HG03565 (cell line): ENCODE measurements around the gene CLSTN2.

Source experiments
- ATAC-seq: cut with Tn5 transposase; IDR thresholded peaks from one replicate; pipeline ENCODE4 v1.9.1; 2021; ENCODE audit warnings: mild to moderate bottlenecking, moderate library complexity; ENCODE audit not compliant: unreplicated experiment

Gene CLSTN2

DNA sequence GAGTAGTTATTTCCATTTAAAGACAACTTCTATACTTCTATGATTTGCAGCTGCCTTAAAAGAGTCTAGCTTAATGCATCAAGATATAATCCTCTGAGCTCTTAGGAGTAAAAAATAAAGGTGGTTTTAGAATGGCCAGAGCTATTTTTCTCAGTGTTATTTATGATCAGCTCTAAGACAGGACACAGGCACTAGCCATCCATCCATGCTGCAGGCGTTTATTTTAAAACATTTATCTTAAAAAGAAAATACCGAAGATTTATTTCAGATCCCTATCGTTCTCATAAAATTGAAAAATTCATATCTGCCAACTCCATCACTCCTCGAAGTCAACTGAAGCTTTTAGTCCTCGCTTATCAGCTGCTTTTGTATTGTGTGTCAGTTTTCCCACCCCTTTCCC lies 243.5 kb downstream of the CLSTN2 start:
- ATAC-seq, result no peak

DNA sequence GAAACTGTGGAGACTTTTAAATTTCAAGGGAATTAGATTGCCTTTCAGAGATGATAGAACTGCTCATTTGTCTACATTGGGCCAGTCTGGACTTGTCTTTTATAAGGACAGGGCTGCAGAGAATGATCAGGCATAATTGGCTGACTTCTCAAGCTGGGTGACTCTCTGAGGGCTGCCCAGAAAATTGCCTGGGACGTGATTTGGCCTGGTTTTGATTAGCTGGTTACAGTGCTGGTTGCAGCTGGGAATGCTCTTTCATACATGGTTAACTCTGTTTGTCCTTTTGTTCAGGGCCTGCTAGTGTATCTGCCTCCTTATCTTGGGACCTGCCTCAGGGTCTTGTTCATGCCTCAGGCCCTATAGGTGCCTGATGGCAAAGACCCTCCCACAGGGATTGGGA lies 245.6 kb downstream of the CLSTN2 start:
- no peak for ATAC-seq

DNA sequence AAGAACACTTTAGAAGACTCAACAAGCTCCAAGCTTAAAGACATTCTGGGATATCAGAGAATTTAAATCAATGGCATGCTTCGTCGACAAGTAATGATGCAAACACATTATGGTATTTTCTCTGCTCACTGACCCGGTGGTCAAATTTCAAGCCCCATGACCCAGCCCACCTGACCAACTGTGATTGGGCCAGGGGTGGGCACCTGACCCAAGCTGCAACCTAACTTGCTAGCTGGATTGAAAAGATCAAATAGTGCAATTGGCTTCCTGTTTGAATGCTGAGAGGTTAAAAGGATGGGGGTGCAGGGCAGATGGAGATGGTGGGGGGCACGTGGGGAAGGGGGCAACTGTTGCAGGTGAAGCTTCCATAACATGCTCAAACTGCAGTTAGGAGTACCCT lies 250.4 kb downstream of the CLSTN2 start:
- no peak for ATAC-seq

DNA sequence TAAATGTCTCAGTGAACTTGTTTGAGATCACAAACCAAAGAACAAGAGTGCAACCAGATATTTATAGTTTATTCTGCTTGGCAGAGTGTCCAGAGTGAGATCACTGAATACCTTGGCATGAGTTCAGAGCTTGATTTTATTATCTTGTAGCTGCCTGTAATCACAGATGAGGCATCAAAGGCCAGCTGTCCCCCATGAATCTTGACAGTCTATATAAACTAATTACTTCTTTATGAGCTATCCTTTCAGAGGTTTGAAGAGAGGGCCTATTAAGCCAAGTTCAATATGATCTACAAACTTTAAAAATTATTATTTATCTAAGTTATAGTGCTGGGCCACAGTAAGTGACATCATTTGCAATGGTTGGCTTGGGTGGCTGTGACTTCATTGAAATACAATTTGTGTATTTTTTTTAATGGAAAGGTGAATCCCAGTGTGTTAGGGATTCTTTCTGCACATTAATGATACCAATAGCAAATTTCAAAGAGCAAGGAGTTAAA lies 251.5 kb downstream of the CLSTN2 start:
- no peak for ATAC-seq

DNA sequence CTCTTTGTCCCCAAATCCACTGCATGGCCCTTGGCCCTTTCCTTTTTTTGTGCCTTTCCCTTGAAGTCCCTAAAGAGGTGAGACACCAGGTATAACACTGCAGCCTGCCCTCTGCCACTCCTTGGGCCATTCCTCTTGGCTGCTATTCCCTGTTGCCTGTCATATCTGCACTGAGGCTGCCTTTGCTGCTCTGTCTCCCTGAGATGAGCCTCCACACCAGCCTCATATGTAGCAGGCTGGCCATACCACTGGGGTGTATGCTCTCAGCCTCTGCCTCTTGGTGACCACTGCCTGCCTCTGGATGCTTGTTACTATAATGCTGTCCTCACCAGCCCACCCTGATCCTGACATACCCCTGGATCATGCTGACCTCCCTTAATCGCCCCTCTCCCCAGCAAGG lies 252.0 kb downstream of the CLSTN2 start:
- ATAC-seq, result no peak

DNA sequence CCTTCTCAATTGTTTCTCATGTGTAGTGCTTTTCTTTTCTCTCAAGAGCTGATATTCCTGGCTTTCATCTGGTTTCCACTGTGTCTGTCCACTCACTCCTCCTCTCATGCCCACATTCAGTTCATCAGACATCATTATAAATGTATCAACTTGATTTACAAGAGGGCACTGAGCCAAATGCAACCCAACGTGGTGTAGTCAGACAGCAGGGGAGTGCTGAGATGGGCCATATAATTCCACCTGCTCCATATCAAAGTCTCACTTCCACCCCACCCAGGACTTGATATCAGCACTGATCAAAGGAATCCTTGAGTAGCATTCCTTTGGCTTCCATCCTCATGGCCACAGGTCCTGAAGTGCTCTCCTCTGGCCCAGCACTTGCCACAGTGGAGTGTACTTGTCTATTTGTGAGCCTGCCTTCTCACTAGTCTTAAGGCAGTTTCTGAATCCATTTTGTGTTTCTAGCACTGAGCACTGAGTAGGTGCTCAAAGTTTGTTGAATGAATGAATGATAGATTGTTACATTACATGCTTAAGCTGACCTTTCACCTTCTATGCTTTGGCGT lies 252.8 kb downstream of the CLSTN2 start:
- no peak for ATAC-seq

DNA sequence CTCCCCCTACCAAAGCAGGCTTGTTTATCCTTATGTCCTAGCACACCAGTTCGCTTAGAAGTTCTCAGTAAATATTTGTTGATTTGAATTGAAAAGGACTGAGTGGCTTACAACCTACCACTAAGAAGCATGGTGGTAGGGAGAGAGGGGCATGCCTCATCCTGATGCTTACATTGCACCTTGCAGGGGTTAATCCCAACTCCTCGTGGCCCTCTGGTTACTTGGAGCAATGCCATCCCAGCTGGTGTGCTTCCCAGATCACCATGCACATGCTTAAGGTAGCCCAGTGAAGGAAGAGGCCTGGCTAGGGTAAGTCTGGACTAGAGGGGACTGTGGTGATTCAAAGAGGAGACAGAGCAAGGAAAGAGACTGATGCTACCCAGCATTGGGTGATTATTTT lies 253.3 kb downstream of the CLSTN2 start:
- no peak for ATAC-seq

DNA sequence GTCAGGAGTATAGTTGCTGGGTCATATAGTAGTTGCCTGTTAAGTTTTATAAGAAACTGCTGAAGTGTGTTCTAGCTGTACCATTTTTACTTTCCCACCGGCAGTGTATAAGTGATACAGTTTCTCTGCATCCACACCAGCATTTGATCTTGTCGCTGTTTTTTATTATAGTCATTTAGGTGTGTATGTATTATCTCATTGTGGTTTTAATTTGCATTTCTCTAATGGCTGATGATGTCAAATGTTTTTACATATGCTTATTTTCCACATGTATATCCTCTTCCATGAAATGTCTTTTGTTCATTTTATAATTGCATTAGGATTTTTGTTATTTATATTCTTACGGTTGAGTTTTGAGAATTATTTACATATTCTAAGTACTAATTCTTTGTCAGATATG lies 254.3 kb downstream of the CLSTN2 start:
- ATAC-seq, result no peak

DNA sequence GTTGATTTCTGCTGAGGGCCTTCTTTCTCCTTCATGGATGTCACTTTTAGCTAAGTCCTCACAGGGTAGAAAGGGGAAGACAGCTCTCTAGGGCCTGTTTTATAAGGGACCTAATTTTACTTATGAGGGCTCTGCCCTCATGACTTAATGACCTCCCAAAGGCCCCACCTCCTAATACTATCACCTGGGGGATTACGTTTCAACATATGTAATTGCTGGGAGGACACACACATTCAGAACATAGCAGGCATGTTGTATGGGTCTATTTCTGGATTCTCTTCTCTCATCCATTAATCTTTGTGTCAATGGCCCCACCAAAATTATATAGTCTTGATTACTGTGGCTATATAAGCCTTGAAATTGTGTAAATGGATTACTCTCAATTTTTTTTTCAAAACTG lies 255.0 kb downstream of the CLSTN2 start:
- no peak for ATAC-seq

DNA sequence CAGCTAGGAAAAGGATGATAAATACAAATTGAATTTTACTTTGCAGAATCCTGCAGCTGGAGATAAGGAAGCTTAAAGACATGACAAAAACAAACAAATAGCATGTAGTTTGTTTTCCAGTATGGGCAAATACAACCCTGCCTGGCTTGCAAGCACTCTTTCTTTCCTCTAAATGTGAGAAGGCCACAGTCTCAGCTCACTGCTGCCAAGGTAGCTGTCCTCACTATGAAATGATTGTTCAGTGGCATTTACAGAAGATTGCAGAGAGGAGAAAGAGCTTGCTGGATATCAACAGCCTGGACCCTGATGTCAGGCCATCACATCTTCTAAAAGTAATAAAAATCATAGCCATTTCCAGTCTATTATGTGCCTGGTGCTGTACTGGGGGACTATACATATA lies 262.0 kb downstream of the CLSTN2 start:
- ATAC-seq, result no peak

DNA sequence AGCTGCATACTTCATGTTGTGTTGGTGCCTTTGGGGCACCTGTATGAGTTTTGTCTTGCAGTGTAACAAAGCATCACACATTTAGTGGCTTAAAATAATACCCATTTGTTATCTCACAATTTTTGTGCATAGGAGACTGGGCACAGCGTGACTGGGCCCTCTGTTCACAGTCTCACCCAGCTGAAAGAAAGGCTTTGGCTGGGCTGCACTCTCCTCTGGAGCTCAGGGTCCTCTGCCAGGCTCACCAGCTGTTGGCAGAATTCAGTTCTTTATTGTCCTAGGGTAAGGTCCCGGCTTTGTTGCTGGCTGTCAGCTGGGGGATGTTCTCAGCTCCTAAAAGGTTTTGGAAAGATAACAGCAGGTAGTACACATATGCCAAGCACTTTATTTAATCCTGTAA lies 263.3 kb downstream of the CLSTN2 start:
- no peak for ATAC-seq

DNA sequence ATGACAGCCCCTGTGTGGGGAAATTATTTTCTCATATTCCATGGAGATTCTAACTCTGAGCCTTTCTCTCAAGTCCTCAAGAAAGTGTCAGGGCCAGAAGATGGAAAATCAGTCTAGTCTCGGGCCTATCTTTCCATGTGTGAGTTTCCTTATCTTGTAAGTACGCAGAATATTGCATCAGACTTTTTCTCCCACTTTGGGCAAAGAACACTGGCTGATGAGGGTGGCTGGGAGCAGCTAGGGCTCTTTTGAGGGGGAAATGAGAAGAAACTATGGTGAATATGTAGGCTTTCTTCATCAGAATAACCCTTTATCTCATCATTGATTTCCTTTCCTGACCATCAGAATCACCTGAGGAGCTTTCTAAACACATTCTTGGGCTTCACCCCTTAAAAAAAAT lies 264.0 kb downstream of the CLSTN2 start:
- no peak for ATAC-seq

DNA sequence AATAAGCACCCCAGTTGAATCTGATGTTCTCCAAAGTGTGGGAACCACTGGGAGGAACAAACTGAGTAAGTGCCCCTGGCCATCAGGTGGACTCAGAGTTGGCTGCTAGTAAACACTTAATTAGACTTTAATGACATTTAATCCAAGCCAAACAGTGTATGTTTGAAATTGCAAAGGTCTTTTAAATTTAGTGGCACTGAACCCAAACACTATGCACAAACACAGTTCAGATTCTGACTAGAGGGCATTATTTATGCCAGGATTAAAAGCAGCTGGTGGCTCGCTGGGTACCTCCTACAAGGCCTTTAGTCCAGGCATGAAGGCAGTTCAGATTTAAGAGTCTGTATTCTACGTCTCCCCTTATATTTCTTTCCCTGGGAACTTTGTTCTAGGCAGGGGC lies 264.8 kb downstream of the CLSTN2 start:
- ATAC-seq, result no peak

DNA sequence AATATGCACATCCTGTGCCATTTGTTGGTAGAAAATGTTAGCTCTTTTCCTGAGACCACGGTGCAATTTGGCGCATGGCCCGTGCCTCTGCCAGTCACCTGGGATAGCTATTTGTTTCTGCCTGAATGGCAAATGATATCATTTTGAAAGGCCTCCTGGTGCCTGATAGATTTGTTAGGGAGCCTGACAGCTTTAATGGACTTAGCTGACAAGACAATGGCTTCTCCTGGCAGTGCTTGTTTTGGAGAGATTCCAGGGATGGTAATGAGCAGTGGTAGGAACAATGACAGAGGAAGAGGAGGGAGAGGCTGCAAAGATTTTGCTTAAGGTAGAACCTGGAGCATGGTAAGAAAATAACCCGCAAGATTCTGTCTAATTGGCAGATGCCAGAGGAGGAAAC lies 268.5 kb downstream of the CLSTN2 start:
- no peak for ATAC-seq

DNA sequence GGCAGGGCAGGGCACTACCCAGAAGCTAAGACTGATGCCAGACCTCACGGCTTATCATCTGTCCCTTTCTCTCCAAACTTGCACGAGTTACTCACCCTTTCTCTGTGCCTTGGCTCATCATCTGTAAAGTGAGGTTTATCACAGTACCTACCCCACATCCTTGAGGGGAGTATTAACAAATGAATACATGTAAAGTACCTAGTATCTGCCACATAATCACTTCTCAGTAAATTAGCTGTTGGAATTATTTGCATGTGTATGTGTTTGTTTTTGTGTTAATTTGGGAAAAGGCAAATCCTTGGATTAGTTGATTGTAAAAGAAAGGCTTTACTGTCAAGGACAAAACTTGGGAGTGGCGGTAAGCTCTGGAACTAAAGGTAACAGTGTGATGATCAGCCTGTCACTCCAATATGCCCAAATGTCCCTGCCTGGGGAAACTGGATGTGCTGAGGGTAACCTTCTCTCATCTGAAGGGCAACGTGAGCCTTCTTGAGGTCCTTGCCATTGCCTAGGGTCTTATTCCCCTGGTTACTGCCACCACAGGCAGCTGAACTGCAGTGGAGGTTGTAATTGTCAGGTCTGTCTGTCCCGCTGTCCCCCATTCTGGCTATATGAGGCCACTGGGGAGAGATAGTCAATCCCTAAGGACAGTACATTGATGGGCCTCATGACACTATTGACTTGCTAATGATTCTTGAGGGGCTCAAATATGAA lies 269.4 kb downstream of the CLSTN2 start:
- ATAC-seq, result no peak

DNA sequence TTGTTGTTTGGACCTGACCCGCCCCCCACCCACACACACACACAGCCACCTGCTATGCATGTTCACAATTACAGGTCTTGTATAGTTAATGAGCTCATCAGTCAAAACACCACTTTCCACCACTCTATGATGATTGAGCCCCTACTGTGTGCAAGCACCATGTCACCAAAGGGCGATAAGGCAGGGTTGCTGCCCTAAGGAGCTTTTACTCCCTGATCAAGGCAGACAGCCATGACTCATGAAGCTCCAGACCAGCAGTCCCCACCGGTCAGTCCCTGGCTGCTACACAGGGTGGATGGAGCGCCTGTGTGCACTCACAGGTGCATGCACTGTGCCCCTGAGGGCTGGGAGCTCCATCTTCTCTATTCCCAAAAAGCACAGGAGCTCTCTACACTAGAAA lies 270.6 kb downstream of the CLSTN2 start:
- no peak for ATAC-seq

DNA sequence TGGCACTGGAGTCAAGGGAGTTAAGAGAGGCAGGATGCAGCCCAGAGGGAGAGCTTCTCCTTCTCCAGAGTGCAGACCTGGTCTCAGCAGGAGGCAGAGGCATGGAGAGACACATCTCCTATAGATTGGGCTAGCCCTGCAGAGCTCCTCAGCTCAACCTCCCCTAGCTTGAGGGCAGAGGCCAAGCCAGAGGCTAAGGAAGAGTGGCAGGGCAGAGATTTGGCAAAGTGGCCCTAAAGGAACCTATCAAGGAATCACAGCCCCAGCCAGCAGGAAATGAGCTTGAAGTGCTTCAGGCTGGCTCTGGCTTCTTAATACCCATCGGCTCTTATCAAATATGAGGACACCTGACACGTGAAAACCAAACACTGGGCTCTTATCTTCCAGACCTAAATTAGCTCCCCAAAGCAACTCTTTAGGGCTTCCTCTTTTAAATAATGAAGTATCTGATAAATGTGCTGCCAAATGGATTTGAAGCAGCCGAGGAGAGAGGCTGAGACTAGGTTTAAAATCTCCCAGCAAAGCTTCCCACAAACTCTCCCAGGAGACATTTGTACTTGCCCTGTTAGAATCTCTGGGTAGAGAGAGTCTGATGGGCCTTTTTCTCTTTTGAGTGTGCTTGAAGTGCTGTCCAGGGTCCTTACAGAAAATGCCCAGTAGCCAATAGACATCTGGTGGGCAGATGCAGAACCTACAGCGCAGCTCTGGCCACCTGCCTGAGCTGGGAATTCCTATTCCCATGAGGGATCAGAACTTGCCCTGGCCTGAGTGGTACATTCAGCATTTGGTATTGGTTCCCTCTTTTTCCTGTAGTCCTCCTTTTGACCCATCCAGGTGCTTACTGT lies 271.4 kb downstream of the CLSTN2 start:
- ATAC-seq, result no peak

DNA sequence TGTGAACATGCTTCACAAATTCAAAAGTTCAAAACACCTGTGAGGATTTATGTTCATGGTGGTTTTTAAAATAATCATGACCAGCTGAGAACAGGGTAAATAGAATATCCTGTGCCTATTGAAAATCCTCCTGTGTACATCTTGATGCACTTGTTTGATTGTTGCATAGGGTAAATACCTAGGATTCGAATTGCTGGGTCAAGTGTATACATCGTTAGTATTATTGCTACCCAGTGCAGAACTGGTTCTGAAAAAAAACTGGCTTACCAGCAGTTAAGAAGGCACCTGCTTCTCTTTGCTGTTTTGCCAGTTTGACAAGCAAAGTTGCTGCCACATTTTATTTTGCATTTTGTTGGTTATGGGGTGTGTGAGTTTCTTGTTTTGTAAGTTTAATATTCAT lies 272.6 kb downstream of the CLSTN2 start:
- no peak for ATAC-seq

DNA sequence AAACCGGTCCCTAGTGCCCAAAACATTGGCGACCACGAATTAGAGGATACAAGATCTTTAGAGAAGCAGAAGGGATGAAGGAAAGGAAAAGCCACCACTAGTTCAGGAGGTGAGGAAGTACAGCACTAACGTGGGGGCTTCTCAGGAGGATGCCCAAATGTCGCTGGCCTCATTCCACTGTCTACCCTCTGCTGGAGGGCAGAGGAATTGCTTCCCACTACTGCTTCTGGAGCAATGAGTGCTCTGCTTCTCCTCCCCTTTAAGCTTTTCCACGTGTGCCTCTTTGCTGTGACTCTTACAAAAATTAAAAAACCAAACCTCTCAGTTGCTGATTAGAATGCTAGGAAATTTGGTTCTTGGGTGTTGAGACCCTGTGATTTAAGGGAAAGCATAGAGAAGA lies 281.3 kb downstream of the CLSTN2 start:
- ATAC-seq, result no peak

DNA sequence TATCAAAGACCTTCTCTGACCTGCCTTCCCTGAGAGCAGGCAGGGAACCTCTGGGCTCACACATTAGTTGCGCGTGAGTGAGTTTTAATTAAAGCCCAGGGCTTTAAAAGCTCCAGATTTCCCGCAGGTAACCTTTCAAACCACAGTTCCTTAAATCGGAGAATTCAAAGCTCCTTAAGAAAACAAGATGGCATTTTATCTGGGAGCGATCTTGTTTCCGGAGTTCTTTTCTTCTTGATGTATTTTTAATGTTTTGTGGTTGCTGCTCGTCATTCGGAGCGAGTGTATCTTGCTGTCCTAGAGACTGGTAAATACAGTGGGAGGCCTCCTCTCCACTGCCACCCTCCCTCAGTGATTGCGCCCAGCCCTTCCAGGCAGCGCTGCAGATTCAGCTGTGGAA lies 284.3 kb downstream of the CLSTN2 start:
- ATAC-seq, result no peak

DNA sequence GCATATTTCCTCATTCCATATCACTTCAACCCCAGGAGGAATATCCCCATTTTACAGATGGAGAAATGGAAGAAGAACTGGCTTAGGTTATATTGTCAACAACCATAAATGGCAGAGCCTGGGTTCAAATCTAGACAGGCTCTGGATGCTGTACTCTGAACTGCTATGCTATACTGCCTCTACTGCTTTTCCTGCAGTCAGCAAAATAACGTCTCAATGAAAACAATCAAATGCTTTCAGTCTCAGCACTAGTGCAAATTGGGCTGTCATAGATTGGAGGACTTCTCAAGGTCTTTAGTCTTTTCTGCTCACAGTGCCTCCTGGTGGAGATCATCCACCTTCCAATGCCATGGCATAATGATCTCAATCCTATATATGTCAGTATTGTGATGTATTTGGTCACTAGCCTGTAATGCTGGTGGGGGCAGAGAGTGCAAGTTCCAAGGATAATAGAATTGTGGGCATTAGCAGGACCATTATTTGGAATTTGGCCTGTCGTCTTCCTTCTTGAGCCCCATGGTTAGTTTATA lies 285.0 kb downstream of the CLSTN2 start:
- ATAC-seq, result no peak

DNA sequence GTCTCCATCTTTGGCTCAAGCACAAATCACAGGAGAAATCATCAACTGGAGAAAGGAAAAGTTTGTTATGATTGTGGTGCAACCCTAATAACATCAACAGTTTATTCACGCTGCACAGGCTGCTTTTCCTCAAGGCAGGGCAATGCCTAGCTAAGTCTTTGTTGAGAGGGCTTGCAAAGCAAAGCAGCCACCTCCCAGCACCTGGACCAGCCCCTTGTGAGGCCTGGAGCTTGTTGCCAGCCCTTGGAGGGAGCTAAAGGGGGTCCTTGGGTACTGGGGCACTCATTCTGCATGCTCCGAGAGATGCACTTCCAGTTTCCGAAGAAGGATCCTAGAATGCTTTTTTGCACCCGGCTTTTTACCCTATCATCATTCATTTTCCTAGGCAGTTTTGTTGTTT lies 288.2 kb downstream of the CLSTN2 start:
- ATAC-seq, result no peak
